BLaER1 treated with 17β-estradiol and CSF1 and Interleukin-3, amounts not matched to agents 10 nM and 100 nM (cell line): Measurements from ENCODE around the gene FNIP2.
"Not testable (repeated sequence)": the region's sequence is repeated elsewhere in the genome, so short reads cannot be mapped to it uniquely, and the experiment has no call there.

ENCODE experiments used
- H3K27ac ChIP-seq, 11 experiments: shearing (Covaris generic); formaldehyde crosslinking; 2 replicates each; pipeline ENCODE4 v1.8.1; 2022
- H3K27me3 ChIP-seq, 11 experiments: shearing (Covaris generic); formaldehyde crosslinking; 2 replicates each; pipeline ENCODE4 v1.8.1; 2022
- H3K36me3 ChIP-seq, 11 experiments: shearing (Covaris generic); formaldehyde crosslinking; 2 replicates each; pipeline ENCODE4 v1.8.1; 2022
- H3K4me1 ChIP-seq, 10 experiments: shearing (Covaris generic); formaldehyde crosslinking; 2 replicates each; pipeline ENCODE4 v1.8.1; 2022
- H3K4me2 ChIP-seq, 11 experiments: shearing (Covaris generic); formaldehyde crosslinking; 2 replicates each; pipeline ENCODE4 v1.8.1; 2022
- H3K4me3 ChIP-seq, 10 experiments: shearing (Covaris generic); formaldehyde crosslinking; 2 replicates each; pipeline ENCODE4 v1.8.1; 2022
- H3K9ac ChIP-seq, 11 experiments: shearing (Covaris generic); formaldehyde crosslinking; 2 replicates each; pipeline ENCODE4 v1.8.1; 2022
- H3K9me3 ChIP-seq, 11 experiments: shearing (Covaris generic); formaldehyde crosslinking; replicated peaks in 1 of 11; 2 replicates each; pipeline ENCODE4 v1.8.1; 2022
- H4K20me1 ChIP-seq, 11 experiments: shearing (Covaris generic); formaldehyde crosslinking; 2 replicates each; pipeline ENCODE4 v1.8.1; 2022
- Cebpa-rat ChIP-seq, 11 experiments: shearing (Covaris generic); IDR thresholded peaks; 2 replicates each; pipeline ENCODE4 v1.8.1; 2022

The FNIP2 gene

DNA sequence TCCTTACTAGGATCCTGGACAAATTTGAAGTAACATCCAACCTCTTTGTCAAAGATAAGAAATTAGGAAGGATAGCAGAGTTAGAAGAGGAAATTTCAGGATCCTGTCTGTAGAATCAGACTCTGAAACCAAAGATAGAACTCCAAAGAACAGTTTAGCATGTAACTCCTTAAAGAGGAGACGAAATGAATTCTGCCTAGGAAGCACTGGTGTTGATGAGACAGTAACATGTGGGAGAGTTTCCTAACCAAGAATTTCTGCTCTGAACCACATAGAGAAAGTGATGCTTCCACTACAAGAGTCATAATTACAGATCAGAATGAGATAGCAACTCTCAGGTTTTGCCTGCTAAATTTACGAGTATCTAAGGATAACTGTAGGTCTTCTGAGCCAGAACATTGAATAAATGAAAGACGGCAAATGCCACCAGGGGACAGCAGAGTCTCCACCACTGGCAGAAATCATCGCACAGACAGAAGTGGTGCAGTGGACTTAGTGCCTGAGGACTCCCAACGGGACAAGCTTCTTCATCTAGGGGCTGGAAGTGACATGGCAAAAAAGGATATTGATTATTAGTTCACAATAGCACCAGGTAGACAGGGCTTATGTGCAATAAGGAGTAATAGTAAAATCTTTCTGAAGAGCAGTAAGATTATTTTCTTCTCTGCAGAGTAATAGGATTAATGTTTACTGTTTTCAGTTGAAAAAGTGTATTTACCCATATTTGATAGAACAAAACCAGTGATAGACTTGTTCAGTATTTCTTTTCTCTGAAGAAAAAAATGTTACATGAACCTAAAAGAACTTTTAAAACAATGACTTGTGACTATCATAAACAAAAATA, 38.9 kb upstream of the FNIP2 start:
- no peak for TF ChIP-seq Cebpa-rat (IDR thresholded peaks at IDR 0.05)
- Histone ChIP-seq H3K27ac (no peak overlapping the region), H3K27me3 (no peaks in the 10 kb centered on the region), H4K20me1 (no peaks in the 10 kb centered on the region), H3K4me1 (no peaks in the 10 kb centered on the region), H3K4me2 (no peak overlapping the region), H3K4me3 (no peak overlapping the region), H3K9ac (no peak overlapping the region; a peak in 1 of 22 replicates), H3K36me3 (no peaks in the 10 kb centered on the region), H3K9me3 (no peaks in the 10 kb centered on the region)

DNA sequence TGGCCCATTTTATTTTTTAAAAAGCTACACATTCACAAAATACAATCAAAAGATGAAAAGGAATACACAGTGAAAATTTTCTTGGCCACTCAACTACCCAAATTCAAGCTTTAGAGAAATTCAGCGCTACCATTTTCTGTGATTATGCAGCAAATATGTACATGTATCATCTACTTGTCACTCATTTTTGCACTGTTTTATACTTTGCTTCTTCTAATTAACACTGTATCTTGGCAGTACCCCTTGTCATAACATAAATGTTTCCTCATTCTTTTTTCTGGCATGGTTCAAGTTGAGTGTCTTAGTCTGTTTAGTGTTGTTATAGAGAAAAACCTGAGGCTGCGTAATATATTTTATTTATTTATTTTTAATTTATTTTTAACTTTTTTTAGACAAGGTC, 30.0 kb upstream of the FNIP2 start:
- H3K36me3 ChIP-seq: no peaks in the 10 kb centered on the region
- no peak for TF ChIP-seq Cebpa-rat (IDR thresholded peaks at IDR 0.05)
- no peak overlapping the region for H3K4me3 ChIP-seq
- H3K27me3 ChIP-seq: no peaks in the 10 kb centered on the region
- no peaks in the 10 kb centered on the region for H4K20me1 ChIP-seq
- no peak overlapping the region for H3K9ac ChIP-seq
- H3K9me3 ChIP-seq: peaks cover 0 to 12% (median 0%) of the 10 kb centered on the region in 11 experiments; a peak in 3 of 22 replicates
- H3K27ac ChIP-seq: no peak overlapping the region
- H3K4me1 ChIP-seq: no peaks in the 10 kb centered on the region
- H3K4me2 ChIP-seq: no peak overlapping the region

DNA sequence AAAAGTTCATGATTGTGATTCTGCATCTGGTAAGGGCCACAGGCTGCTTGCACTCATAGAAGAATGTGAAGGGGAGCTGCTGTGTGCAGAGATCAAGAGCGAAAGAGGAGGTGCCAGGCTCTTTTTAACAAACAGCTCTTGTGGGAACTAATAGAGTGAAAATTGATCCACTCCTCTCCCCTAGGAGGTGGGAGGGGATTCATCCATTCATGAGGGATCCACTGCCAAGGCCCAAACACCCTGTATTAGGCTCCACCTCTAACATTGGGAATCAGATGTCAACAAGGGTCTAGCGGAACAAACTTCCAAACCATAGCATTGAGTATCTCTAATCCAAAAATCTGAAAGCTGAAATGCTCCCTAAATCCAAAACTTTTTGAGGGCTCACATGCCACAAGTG, 29.2 kb upstream of the FNIP2 start:
- H3K27ac ChIP-seq: no peak overlapping the region
- H4K20me1 ChIP-seq: no peaks in the 10 kb centered on the region
- peaks cover 0 to 12% (median 0%) of the 10 kb centered on the region in 11 experiments; a peak in 3 of 22 replicates for H3K9me3 ChIP-seq
- H3K27me3 ChIP-seq: no peaks in the 10 kb centered on the region
- H3K9ac ChIP-seq: no peak overlapping the region
- no peak for TF ChIP-seq Cebpa-rat (IDR thresholded peaks at IDR 0.05)
- no peaks in the 10 kb centered on the region for H3K36me3 ChIP-seq
- H3K4me2 ChIP-seq: no peak overlapping the region
- no peak overlapping the region for H3K4me3 ChIP-seq
- no peaks in the 10 kb centered on the region for H3K4me1 ChIP-seq

DNA sequence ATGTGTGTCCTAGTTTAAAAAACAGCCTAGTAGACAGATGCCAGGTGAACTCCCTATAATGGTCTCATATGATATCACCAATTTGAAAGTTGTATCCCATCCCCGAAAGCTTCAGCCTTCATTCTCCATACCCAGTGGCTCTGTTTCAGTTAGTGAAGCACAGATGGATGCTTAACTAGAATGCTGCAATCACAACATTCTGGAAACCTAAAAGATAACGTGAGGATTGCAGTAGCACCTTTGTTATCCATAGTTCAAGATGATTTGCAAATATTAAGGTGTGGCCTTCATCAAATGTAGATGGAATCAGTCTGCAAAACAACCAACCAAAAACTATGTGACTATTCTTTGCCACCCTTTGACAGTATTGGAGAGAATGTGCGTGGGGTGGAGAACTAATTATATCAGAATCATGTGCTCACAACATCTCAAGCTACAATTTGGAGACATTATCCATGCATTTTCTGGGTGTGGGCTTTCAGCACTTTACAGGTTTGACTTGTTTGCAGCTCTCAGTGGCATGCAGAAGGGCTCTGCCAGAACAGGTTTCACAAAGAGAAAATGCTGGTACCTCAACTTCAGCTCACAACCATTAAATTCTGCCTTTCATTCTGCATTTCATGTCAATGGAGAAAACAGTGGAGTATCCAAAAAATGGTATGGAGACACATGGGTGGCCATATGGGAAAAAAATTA, 27.4 kb upstream of the FNIP2 start:
- Histone ChIP-seq H4K20me1 (no peaks in the 10 kb centered on the region), H3K4me3 (no peak overlapping the region), H3K36me3 (no peaks in the 10 kb centered on the region), H3K27ac (no peak overlapping the region), H3K9me3 (peaks cover 0 to 7% (median 2%) of the 10 kb centered on the region in 11 experiments; a peak in 12 of 22 replicates), H3K4me2 (no peak overlapping the region), H3K27me3 (no peaks in the 10 kb centered on the region), H3K4me1 (no peaks in the 10 kb centered on the region), H3K9ac (no peak overlapping the region)
- no peak for TF ChIP-seq Cebpa-rat (IDR thresholded peaks at IDR 0.05)

DNA sequence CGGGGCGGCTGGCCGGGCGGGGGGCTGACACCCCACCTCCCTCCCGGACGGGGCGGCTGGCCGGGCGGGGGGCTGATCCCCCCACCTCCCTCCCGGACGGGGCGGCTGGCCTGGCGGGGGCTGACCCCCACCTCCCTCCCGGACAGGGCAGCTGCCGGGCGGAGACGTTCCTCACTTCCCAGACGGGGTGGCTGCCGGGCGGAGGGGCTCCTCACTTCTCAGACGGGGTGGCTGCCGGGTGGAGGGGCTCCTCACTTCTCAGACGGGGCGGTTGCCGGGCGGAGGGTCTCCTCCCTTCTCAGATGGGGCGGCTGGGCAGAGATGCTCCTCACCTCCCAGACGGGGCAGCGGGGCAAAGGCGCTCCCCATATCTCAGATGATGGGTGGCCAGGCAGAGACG, 22.3 kb upstream of the FNIP2 start:
- not testable (repeated sequence) for H3K4me2 ChIP-seq, H3K36me3 ChIP-seq, H3K4me3 ChIP-seq, H3K4me1 ChIP-seq, H3K9ac ChIP-seq, H3K27me3 ChIP-seq, H4K20me1 ChIP-seq, H3K27ac ChIP-seq
- H3K9me3 ChIP-seq: peaks cover 10 to 25% (median 17%) of the 10 kb centered on the region in 11 experiments; a peak in 21 of 22 replicates

DNA sequence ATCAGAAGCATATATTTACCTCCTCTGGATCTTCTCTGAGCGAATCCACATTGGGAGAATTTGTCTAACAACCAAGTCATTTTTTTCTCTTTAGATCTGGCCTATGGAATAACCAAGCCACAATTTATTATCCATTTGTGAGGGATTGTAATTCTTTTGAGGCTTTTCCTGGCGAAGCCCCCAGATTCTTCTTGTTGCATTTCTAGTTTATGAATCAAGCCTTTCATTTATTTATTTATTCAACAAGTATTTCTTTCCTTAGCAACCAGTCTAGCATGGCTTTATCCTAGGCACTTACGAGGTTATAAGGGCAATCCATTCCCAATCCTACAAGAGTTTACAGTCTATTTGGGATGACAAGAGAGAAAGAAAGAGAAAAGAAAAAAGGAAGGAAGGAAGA, 18.4 kb upstream of the FNIP2 start:
- Histone ChIP-seq H3K4me2 (no peak overlapping the region), H4K20me1 (no peaks in the 10 kb centered on the region), H3K9ac (no peak overlapping the region), H3K27me3 (no peaks in the 10 kb centered on the region), H3K4me3 (no peak overlapping the region), H3K9me3 (peaks cover 10 to 23% (median 17%) of the 10 kb centered on the region in 11 experiments; a peak in 21 of 22 replicates), H3K27ac (no peak overlapping the region), H3K36me3 (no peaks in the 10 kb centered on the region), H3K4me1 (no peaks in the 10 kb centered on the region)
- no peak for TF ChIP-seq Cebpa-rat (IDR thresholded peaks at IDR 0.05)

DNA sequence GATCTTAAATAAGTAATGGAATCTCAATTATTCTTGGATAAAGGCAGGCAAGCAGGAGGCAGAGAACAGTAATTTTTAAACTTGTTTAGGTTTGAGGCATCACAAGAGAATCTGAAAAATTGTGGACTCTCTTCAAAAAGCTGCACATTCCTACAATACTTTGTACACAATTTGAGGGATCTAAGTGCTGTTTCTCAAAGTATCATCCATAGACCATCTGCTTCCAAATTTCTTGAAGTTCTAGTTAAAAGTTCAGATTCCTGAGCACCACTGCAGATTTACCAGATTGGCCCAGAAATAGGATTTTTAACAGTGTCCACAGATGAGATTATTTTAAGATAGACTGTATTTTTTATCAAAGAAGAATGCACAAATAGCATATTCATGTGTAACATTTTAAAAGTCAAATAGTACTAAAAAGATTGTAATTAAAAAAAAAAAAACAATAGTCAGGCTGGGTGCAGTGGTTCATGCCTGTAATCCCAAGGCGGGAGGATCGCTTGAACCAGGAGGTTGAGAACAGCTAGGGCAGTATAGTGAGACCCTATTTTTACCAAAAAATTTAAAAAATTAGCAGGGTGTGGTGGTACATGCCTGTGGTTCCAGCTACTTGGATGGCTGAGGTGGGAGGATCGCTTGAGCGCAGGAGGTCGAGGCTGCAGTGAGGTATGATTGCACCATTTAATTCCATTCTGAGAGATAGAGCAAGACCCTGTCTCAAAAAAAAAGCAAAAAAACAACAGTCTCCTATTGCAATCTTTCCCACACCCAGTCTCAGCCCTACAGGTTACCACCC, 14.2 kb upstream of the FNIP2 start:
- Histone ChIP-seq H3K4me2 (no peak overlapping the region), H3K9ac (no peak overlapping the region), H3K9me3 (peaks cover 0 to 26% (median 13%) of the 10 kb centered on the region in 11 experiments; a peak in 15 of 22 replicates), H3K4me3 (no peak overlapping the region), H3K27me3 (no peaks in the 10 kb centered on the region), H3K27ac (no peak overlapping the region), H3K4me1 (peaks cover 0 to 8% (median 0%) of the 10 kb centered on the region in 10 experiments; a peak in 2 of 20 replicates), H4K20me1 (no peaks in the 10 kb centered on the region), H3K36me3 (no peaks in the 10 kb centered on the region)
- TF ChIP-seq Cebpa-rat (IDR thresholded peaks at IDR 0.05): no peak

DNA sequence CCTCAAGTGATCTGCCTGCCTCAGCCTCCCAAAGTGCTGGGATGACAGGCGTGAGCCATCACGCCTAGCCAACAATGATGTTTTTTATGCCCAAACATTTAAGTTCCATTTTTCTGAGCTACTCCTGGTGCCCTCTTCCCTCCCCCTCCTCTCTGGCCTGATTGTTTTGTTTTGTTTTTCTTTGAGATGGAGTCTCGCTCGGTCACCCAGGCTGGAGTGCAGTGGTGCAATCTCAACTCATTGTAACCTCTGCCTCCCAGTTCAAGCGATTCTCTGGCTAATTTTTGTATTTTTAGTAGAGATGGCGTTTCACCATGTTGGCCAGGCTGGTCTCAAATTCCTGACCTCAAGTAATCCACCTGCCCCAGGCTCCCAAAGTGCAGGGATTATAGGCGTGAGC, 13.0 kb upstream of the FNIP2 start:
- H3K4me2 ChIP-seq, H3K27ac ChIP-seq: not testable (repeated sequence)

DNA sequence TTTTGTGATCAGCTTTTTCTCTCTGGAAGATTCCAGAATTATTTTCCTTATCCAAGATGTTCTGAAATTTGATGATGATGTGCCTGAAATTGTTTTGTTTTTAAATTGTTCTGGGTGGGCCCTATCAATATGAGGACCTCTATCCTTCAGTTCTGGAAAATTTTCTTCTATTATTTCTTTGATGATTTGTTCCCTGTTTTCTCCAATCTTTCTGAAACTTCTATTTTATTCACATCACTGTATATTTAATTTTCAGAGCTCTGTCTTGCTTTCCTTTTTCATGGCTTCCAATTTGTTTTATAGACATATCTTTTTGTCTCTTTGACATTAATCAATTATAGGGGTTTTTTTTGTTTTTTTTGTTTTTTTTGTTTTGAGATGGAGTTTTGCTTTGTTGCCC, 12.2 kb upstream of the FNIP2 start:
- H3K27ac ChIP-seq: no peak overlapping the region
- no peak for TF ChIP-seq Cebpa-rat (IDR thresholded peaks at IDR 0.05)
- H3K4me2 ChIP-seq: no peak overlapping the region
- no peaks in the 10 kb centered on the region for H3K36me3 ChIP-seq
- no peak overlapping the region for H3K4me3 ChIP-seq
- H3K4me1 ChIP-seq: peaks cover 0 to 8% (median 0%) of the 10 kb centered on the region in 10 experiments; a peak in 2 of 20 replicates
- H3K9me3 ChIP-seq: peaks cover 0 to 28% (median 14%) of the 10 kb centered on the region in 11 experiments; a peak in 15 of 22 replicates
- no peaks in the 10 kb centered on the region for H3K27me3 ChIP-seq
- no peaks in the 10 kb centered on the region for H4K20me1 ChIP-seq
- no peak overlapping the region for H3K9ac ChIP-seq

More for the DNA sequence above, 13.0 kb upstream of the FNIP2 start:
- not testable (repeated sequence) for H3K4me3 ChIP-seq, H3K36me3 ChIP-seq, H3K9ac ChIP-seq, H3K4me1 ChIP-seq, H3K27me3 ChIP-seq, H4K20me1 ChIP-seq
- H3K9me3 ChIP-seq: peaks cover 0 to 28% (median 14%) of the 10 kb centered on the region in 11 experiments; a peak in 15 of 22 replicates
